Measurements from ENCODE around the gene VMAC. TPM values are rescaled to one million over a fixed set of nuclear protein-coding genes. Genes with fewer than 3 reads are reported as not detected.
"Not testable (repeated sequence)": the region's sequence is repeated elsewhere in the genome, so short reads cannot be mapped to it uniquely, and the experiment has no call there.

Gene VMAC
- total RNA-seq, 1 donor from 2014 or later = 7.5 TPM

DNA sequence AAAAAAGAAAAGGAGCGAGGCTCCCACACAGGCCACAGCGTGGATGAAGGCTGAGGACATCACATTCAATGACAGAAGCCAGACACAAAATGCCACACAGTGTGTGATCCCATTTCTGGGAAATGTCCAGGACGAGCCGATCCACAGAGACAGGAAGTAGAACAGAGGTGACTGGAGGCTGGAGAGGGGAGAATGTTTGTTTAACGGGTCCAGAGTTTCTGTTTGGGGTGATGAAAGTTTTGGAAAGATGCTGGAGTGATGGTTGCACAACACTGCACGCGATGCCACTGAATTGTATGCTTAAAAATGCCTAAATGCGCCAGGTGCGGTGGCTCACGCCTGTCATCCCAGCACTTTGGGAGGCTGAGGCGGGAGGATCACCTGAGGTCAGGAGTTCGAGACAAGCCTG, 33.7 kb upstream of the VMAC start:
- Mint-ChIP-seq H3K9me3 (ENCODE audit: unreplicated experiment) (peaks cover 3% of the 10 kb centered on the region), H3K27me3 (ENCODE audit: unreplicated experiment) (no peaks in the 10 kb centered on the region), H3K4me3 (ENCODE audit: unreplicated experiment) (no peak overlapping the region), H3K27ac (ENCODE audit: unreplicated experiment) (no peak overlapping the region), H3K4me1 (ENCODE audit: low read depth, unreplicated experiment) (no peaks in the 10 kb centered on the region), H3K36me3 (ENCODE audit: unreplicated experiment) (no peaks in the 10 kb centered on the region)
- no peak for DNase-seq
- TF ChIP-seq, protein P1, sequence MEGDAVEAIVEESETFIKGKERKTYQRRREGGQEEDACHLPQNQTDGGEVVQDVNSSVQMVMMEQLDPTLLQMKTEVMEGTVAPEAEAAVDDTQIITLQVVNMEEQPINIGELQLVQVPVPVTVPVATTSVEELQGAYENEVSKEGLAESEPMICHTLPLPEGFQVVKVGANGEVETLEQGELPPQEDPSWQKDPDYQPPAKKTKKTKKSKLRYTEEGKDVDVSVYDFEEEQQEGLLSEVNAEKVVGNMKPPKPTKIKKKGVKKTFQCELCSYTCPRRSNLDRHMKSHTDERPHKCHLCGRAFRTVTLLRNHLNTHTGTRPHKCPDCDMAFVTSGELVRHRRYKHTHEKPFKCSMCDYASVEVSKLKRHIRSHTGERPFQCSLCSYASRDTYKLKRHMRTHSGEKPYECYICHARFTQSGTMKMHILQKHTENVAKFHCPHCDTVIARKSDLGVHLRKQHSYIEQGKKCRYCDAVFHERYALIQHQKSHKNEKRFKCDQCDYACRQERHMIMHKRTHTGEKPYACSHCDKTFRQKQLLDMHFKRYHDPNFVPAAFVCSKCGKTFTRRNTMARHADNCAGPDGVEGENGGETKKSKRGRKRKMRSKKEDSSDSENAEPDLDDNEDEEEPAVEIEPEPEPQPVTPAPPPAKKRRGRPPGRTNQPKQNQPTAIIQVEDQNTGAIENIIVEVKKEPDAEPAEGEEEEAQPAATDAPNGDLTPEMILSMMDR (IDR thresholded peaks at IDR 0.05; ENCODE audit: partially characterized antibody, unreplicated experiment) = no peak

DNA sequence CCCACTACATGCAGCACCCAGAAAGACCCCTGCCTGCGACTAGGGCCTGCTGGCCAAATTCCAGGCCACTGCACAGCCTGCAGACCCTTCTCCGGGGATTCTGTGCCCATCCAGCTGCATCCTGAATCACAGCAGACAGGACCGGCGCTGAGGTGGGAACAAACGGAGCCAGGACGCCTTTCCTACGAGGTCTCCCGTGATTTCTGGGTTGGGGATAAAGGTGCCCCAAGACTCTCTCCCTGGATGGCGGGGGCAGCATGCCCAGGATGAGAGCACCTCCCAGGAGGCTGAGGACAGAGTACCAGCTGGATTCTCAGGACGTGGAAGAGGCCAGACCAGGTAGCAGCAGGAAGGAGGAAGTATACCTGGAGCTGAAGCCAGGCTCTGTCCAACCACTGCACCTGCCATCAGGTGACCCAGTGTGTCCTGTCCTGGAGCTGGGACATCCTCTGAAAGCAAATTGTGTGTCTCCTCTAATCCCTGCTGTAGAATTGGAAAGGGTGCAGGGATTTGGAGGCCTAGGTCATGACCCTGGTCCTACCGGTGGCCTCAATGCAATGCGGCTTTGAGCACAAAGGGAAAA, 31.0 kb upstream of the VMAC start:
- H3K9me3 Mint-ChIP-seq (ENCODE audit: unreplicated experiment) = peaks cover 1% of the 10 kb centered on the region
- H3K4me3 Mint-ChIP-seq (ENCODE audit: unreplicated experiment) = no peak overlapping the region
- no peak for DNase-seq
- H3K36me3 Mint-ChIP-seq (ENCODE audit: unreplicated experiment) = no peaks in the 10 kb centered on the region
- TF ChIP-seq, protein P1 (IDR thresholded peaks at IDR 0.05; ENCODE audit: partially characterized antibody, unreplicated experiment) = no peak
- H3K27ac Mint-ChIP-seq (ENCODE audit: unreplicated experiment) = no peak overlapping the region
- peaks cover 5% of the 10 kb centered on the region for H3K27me3 Mint-ChIP-seq (ENCODE audit: unreplicated experiment)
- H3K4me1 Mint-ChIP-seq (ENCODE audit: low read depth, unreplicated experiment) = peaks cover 3% of the 10 kb centered on the region

DNA sequence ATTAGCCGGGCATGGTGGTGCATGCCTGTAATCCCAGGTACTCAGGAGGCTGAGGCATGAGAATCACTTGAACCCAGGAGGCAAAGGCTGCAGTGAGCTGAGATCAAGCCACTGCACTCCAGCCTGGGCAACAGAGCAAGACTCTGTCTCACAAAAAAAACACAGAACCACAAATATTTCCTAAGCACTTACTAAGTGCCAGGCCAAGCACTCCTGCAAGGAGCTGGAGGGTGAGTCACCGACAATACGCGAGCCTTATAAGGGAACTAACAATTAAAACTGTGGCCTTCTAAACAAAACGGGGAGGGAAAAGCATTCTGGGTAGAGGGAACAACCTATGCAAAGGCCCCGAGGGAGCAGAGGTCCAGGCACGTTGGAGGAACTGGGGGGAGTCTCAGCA, 30.2 kb upstream of the VMAC start:
- H3K4me1 Mint-ChIP-seq (ENCODE audit: low read depth, unreplicated experiment); H3K4me3 Mint-ChIP-seq (ENCODE audit: unreplicated experiment); H3K9me3 Mint-ChIP-seq (ENCODE audit: unreplicated experiment); H3K36me3 Mint-ChIP-seq (ENCODE audit: unreplicated experiment); H3K27ac Mint-ChIP-seq (ENCODE audit: unreplicated experiment); H3K27me3 Mint-ChIP-seq (ENCODE audit: unreplicated experiment); DNase-seq: not testable (repeated sequence)

DNA sequence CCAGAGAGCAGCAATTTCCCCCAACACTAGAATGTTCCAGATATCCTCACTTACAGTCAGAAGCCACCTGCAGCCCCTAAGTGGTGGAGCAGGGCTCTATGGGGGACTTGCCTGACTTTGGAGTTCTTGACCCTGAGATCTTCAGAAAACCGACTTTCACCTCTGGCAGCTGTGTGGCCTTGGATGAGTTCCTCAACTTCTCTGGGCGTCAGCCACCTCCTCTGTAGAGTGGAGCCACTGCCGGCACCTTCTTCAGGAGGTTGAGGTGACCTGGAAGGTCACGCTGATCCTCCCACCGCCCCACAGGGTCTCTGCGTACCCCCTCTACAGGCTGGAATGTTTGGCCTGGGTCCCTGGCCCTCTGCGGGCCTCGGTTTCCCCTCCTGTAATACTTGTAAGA, 27.2 kb upstream of the VMAC start:
- no peak overlapping the region for H3K27ac Mint-ChIP-seq (ENCODE audit: unreplicated experiment)
- peaks cover 5% of the 10 kb centered on the region for H3K27me3 Mint-ChIP-seq (ENCODE audit: unreplicated experiment)
- H3K4me1 Mint-ChIP-seq (ENCODE audit: low read depth, unreplicated experiment) = peaks cover 3% of the 10 kb centered on the region
- no peaks in the 10 kb centered on the region for H3K36me3 Mint-ChIP-seq (ENCODE audit: unreplicated experiment)
- TF ChIP-seq, protein P1 (IDR thresholded peaks at IDR 0.05; ENCODE audit: partially characterized antibody, unreplicated experiment) = no peak
- DNase-seq = no peak
- H3K9me3 Mint-ChIP-seq (ENCODE audit: unreplicated experiment) = no peaks in the 10 kb centered on the region
- no peak overlapping the region for H3K4me3 Mint-ChIP-seq (ENCODE audit: unreplicated experiment)

DNA sequence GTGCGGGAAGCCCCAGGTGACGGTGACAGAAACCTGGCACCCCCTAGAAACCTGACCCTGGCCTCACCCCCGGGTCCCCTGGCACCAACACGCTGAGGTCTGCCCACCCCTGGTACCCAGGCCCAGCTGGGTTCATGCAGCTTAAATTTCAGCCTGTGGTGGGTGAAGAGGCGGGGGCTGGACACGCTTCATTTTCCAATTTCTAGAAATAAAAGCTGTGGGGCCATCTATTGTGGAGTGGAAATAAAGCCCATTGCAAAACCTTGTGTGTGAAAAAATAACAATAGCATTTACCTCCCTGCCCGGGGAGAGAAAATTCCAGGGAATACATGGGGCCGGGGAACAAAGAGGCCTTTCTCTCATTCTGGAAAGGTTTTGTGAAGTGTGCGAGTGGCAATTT, 26.8 kb upstream of the VMAC start:
- no peaks in the 10 kb centered on the region for H3K9me3 Mint-ChIP-seq (ENCODE audit: unreplicated experiment)
- peaks cover 3% of the 10 kb centered on the region for H3K4me1 Mint-ChIP-seq (ENCODE audit: low read depth, unreplicated experiment)
- H3K36me3 Mint-ChIP-seq (ENCODE audit: unreplicated experiment) = no peaks in the 10 kb centered on the region
- no peak overlapping the region for H3K4me3 Mint-ChIP-seq (ENCODE audit: unreplicated experiment)
- DNase-seq = no peak
- TF ChIP-seq, protein P1 (IDR thresholded peaks at IDR 0.05; ENCODE audit: partially characterized antibody, unreplicated experiment) = no peak
- H3K27ac Mint-ChIP-seq (ENCODE audit: unreplicated experiment) = no peak overlapping the region
- H3K27me3 Mint-ChIP-seq (ENCODE audit: unreplicated experiment) = peaks cover 5% of the 10 kb centered on the region

All from glutamatergic neuron (in vitro differentiated cells).